GM12864 (cell line): ENCODE data around the gene ESR1.
"Not testable (repeated sequence)": the region's sequence is repeated elsewhere in the genome, so short reads cannot be mapped to it uniquely, and the experiment has no call there.

Source experiments
- DNase-seq: peaks from one replicate; pipeline ENCODE4 v3.0.0-alpha.2; 2011; ENCODE audit warnings: low read depth
- H3K4me3 ChIP-seq: 2 replicates; pipeline ENCODE4 v1.5.1; 2011; ENCODE audit warnings: mild to moderate bottlenecking, low read depth, low read length, control low read depth
- CTCF ChIP-seq: IDR thresholded peaks from 2 replicates; pipeline ENCODE4 v1.5.1; 2011; ENCODE audit warnings: low read depth, mild to moderate bottlenecking, moderate library complexity, low read length, control low read depth, inconsistent platforms; ENCODE audit errors: missing control alignments

ESR1 gene

GRCh38 chr6:152071843-152072242 is 264.4 kb downstream of the ESR1 start:
- DNase-seq, result no peak
- H3K4me3 ChIP-seq, result no peak overlapping the region
- TF ChIP-seq CTCF, result no peak

- DNase-seq, H3K4me3 ChIP-seq: not testable (repeated sequence)
Observed at GRCh38 chr6:152076242-152076641, 268.8 kb downstream of the ESR1 start.

- DNase-seq, result no peak
- H3K4me3 ChIP-seq, result no peak overlapping the region
- no peak for TF ChIP-seq CTCF
Observed at GRCh38 chr6:152078001-152078400, 270.5 kb downstream of the ESR1 start.

GRCh38 chr6:152078804-152079203 is 271.3 kb downstream of the ESR1 start:
- DNase-seq, result no peak
- no peak for TF ChIP-seq CTCF
- H3K4me3 ChIP-seq, result no peak overlapping the region

- TF ChIP-seq CTCF, result no peak
- DNase-seq, result no peak
- H3K4me3 ChIP-seq, result no peak overlapping the region
Observed at GRCh38 chr6:152085451-152085921, 278.0 kb downstream of the ESR1 start.

GRCh38 chr6:152086223-152086873 is 278.9 kb downstream of the ESR1 start:
- H3K4me3 ChIP-seq, result no peak overlapping the region
- TF ChIP-seq CTCF, result no peak
- no peak for DNase-seq

- H3K4me3 ChIP-seq, result no peak overlapping the region
- no peak for TF ChIP-seq CTCF
- DNase-seq, result no peak
Observed at GRCh38 chr6:152087096-152087495, 279.6 kb downstream of the ESR1 start.
